ENCODE results near the gene BCL11B. TPM values are rescaled to one million over a fixed set of nuclear protein-coding genes. Genes with fewer than 3 reads are reported as not detected.
A peak's percentile ranks its signal among the peaks of the same experiment; 100 is the strongest.
"Not testable (repeated sequence)": the region's sequence is repeated elsewhere in the genome, so short reads cannot be mapped to it uniquely, and the experiment has no call there.

BCL11B gene
- total and polyA plus RNA-seq, 2 donors = 0.27 to 1.3 TPM

- H3K27ac ChIP-seq (ENCODE audit: low read depth) = no peak overlapping the region
- H3K36me3 ChIP-seq (ENCODE audit: insufficient read depth) = no peaks in the 10 kb centered on the region
- no peak for DNase-seq (ENCODE audit: extremely low spot score)
- peak overlapping the region; percentile 5 for H3K4me3 ChIP-seq (ENCODE audit: low read depth, low read length)
- 15% methylated on average over 38 of the region's 38 CpGs for WGBS
- H3K4me1 ChIP-seq (ENCODE audit: insufficient read depth) = peaks cover 1% of the 10 kb centered on the region
Measured at GRCh38 chr14:99231161-99231849, 40.7 kb downstream of the BCL11B start.

- peaks cover 1% of the 10 kb centered on the region for H3K4me1 ChIP-seq (ENCODE audit: insufficient read depth)
Measured at GRCh38 chr14:99230208-99231151, 41.5 kb downstream of the BCL11B start.

GRCh38 chr14:99229654-99230207 is 42.3 kb downstream of the BCL11B start:
- no peak overlapping the region for H3K4me3 ChIP-seq (ENCODE audit: low read depth, low read length)
- H3K36me3 ChIP-seq (ENCODE audit: insufficient read depth) = no peaks in the 10 kb centered on the region
- H3K4me1 ChIP-seq (ENCODE audit: insufficient read depth) = peaks cover 1% of the 10 kb centered on the region
- 33% methylated on average over 10 of the region's 10 CpGs for WGBS
- no peak for DNase-seq (ENCODE audit: extremely low spot score)
- no peak overlapping the region for H3K27ac ChIP-seq (ENCODE audit: low read depth)

More at GRCh38 chr14:99230208-99231151, 41.5 kb downstream of the BCL11B start:
- Histone ChIP-seq H3K4me3 (ENCODE audit: low read depth, low read length) (no peak overlapping the region), H3K27ac (ENCODE audit: low read depth) (no peak overlapping the region), H3K36me3 (ENCODE audit: insufficient read depth) (no peaks in the 10 kb centered on the region)
- no peak for DNase-seq (ENCODE audit: extremely low spot score)
- 58% methylated on average over 23 of the region's 23 CpGs for WGBS

- DNase-seq (ENCODE audit: extremely low spot score); H3K36me3 ChIP-seq (ENCODE audit: insufficient read depth); H3K4me1 ChIP-seq (ENCODE audit: insufficient read depth); H3K27ac ChIP-seq (ENCODE audit: low read depth); H3K4me3 ChIP-seq (ENCODE audit: low read depth, low read length): not testable (repeated sequence)
- 82% methylated on average over 4 of the region's 4 CpGs for WGBS
Measured at GRCh38 chr14:99228760-99229159, 43.2 kb downstream of the BCL11B start.

- Histone ChIP-seq H3K36me3 (ENCODE audit: insufficient read depth) (no peaks in the 10 kb centered on the region), H3K27ac (ENCODE audit: low read depth) (no peak overlapping the region), H3K4me1 (ENCODE audit: insufficient read depth) (peaks cover 1% of the 10 kb centered on the region), H3K4me3 (ENCODE audit: low read depth, low read length) (no peak overlapping the region)
- no peak for DNase-seq (ENCODE audit: extremely low spot score)
- 89% methylated on average over 4 of the region's 4 CpGs for WGBS
Measured at GRCh38 chr14:99226687-99227086, 45.3 kb downstream of the BCL11B start.

GRCh38 chr14:99225436-99226203 is 46.4 kb downstream of the BCL11B start:
- H3K36me3 ChIP-seq (ENCODE audit: insufficient read depth) = no peaks in the 10 kb centered on the region
- H3K4me3 ChIP-seq (ENCODE audit: low read depth, low read length) = no peak overlapping the region
- WGBS = 60% methylated on average over 13 of the region's 13 CpGs
- no peaks in the 10 kb centered on the region for H3K4me1 ChIP-seq (ENCODE audit: insufficient read depth)
- no peak for DNase-seq (ENCODE audit: extremely low spot score)
- H3K27ac ChIP-seq (ENCODE audit: low read depth) = no peak overlapping the region

GRCh38 chr14:99224948-99225347 is 47.0 kb downstream of the BCL11B start:
- WGBS = 85% methylated on average over 3 of the region's 3 CpGs
- no peak overlapping the region for H3K27ac ChIP-seq (ENCODE audit: low read depth)
- H3K36me3 ChIP-seq (ENCODE audit: insufficient read depth) = no peaks in the 10 kb centered on the region
- H3K4me3 ChIP-seq (ENCODE audit: low read depth, low read length) = no peak overlapping the region
- no peak for DNase-seq (ENCODE audit: extremely low spot score)
- no peaks in the 10 kb centered on the region for H3K4me1 ChIP-seq (ENCODE audit: insufficient read depth)

GRCh38 chr14:99224116-99224910 is 47.7 kb downstream of the BCL11B start:
- 74% methylated on average over 12 of the region's 12 CpGs for WGBS

GRCh38 chr14:99221445-99221844 is 50.6 kb downstream of the BCL11B start:
- H3K4me1 ChIP-seq (ENCODE audit: insufficient read depth) = no peaks in the 10 kb centered on the region
- 93% methylated on average over 13 of the region's 13 CpGs for WGBS
- no peak for DNase-seq (ENCODE audit: extremely low spot score)
- no peak overlapping the region for H3K27ac ChIP-seq (ENCODE audit: low read depth)
- H3K4me3 ChIP-seq (ENCODE audit: low read depth, low read length) = no peak overlapping the region
- no peaks in the 10 kb centered on the region for H3K36me3 ChIP-seq (ENCODE audit: insufficient read depth)

More at GRCh38 chr14:99224116-99224910, 47.7 kb downstream of the BCL11B start:
- no peaks in the 10 kb centered on the region for H3K36me3 ChIP-seq (ENCODE audit: insufficient read depth)
- no peak overlapping the region for H3K27ac ChIP-seq (ENCODE audit: low read depth)
- H3K4me3 ChIP-seq (ENCODE audit: low read depth, low read length) = no peak overlapping the region
- no peaks in the 10 kb centered on the region for H3K4me1 ChIP-seq (ENCODE audit: insufficient read depth)
- DNase-seq (ENCODE audit: extremely low spot score) = no peak

GRCh38 chr14:99217066-99217955 is 54.7 kb downstream of the BCL11B start:
- H3K27ac ChIP-seq (ENCODE audit: low read depth) = no peak overlapping the region
- no peaks in the 10 kb centered on the region for H3K4me1 ChIP-seq (ENCODE audit: insufficient read depth)
- H3K4me3 ChIP-seq (ENCODE audit: low read depth, low read length) = no peak overlapping the region
- DNase-seq (ENCODE audit: extremely low spot score) = no peak
- WGBS = 71% methylated on average over 13 of the region's 13 CpGs
- no peaks in the 10 kb centered on the region for H3K36me3 ChIP-seq (ENCODE audit: insufficient read depth)

- Histone ChIP-seq H3K4me1 (ENCODE audit: insufficient read depth) (no peaks in the 10 kb centered on the region), H3K36me3 (ENCODE audit: insufficient read depth) (no peaks in the 10 kb centered on the region), H3K4me3 (ENCODE audit: low read depth, low read length) (no peak overlapping the region), H3K27ac (ENCODE audit: low read depth) (no peak overlapping the region)
- no peak for DNase-seq (ENCODE audit: extremely low spot score)
- WGBS = 85% methylated on average over 10 of the region's 10 CpGs
Measured at GRCh38 chr14:99216191-99216590, 55.8 kb downstream of the BCL11B start.

- no peaks in the 10 kb centered on the region for H3K4me1 ChIP-seq (ENCODE audit: insufficient read depth)
- 18% methylated on average over 16 of the region's 16 CpGs for WGBS
- no peak overlapping the region for H3K4me3 ChIP-seq (ENCODE audit: low read depth, low read length)
- no peak for DNase-seq (ENCODE audit: extremely low spot score)
- no peak overlapping the region for H3K27ac ChIP-seq (ENCODE audit: low read depth)
- no peaks in the 10 kb centered on the region for H3K36me3 ChIP-seq (ENCODE audit: insufficient read depth)
Measured at GRCh38 chr14:99215277-99215676, 56.7 kb downstream of the BCL11B start.
